ENCODE measurements around the gene NLN.
"Not testable (repeated sequence)": the region's sequence is repeated elsewhere in the genome, so short reads cannot be mapped to it uniquely, and the experiment has no call there.

The NLN gene

DNA sequence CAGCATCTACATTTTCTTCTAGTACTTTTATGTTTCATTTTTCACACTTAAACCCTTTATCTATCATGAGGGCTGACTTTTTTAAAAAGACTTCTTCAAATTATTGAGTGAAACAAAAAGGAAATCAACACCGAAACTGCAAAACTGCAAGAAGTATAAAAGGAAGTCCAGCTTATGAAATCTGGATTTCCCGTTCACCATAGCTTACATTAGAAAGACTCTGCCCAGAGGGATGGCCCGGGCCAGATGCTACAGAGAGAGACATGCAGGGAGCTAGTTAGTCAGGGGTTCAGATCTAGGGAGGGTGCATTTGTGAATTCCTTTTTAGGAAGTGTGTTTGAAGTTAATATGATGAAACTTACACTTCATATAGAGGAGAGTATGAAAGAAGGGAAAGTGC, 10.0 kb downstream of the NLN start:
- not testable (repeated sequence) for H3K9me3 ChIP-seq (ENCODE audit: insufficient read depth, low read depth, low read length); H2BK120ac ChIP-seq (ENCODE audit: insufficient read depth, low read length, poor library complexity)
- WGBS (ENCODE audit: extremely low coverage, insufficient coverage, insufficient read length): no CpG with 5 or more reads among the region's 3 CpGs

DNA sequence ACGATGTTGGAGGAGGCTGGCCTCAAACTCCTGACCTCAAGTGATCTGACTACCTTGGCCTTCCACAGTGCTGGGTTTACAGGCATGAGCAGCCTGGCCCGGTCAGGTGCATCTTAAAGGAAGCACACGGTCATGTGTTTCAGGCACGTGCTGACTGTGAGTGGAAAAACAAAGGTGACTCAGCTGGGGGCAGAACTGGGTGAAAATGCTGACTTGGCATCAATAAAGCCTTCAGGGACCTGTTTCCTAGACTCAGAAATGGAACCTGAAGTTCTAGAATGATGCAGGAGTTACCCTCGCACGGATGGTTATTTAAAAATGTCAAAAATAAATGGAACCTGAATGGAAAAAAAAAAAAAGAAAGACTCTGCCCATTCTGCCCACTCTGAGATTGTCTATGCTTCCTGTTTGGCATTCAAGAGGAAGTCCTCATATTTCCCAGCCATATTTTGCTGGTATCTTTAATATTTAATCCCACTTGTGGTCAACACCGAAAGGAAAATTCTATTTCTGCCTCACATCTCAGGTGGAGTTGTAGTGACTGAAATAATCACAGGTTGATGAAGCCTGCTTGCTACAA, 12.3 kb downstream of the NLN start:
- not testable (repeated sequence) for H3K79me2 ChIP-seq (ENCODE audit: control insufficient read depth, insufficient read depth, low read length, poor library complexity); H3K27ac ChIP-seq (ENCODE audit: low read depth, low read length); H2BK12ac ChIP-seq (ENCODE audit: low read length); H2AK5ac ChIP-seq (ENCODE audit: low read length); H4K12ac ChIP-seq (ENCODE audit: low read depth, low read length); H3K9ac ChIP-seq (ENCODE audit: low read length); H3K23ac ChIP-seq (ENCODE audit: low read length); H3K4me3 ChIP-seq (ENCODE audit: low read depth, low read length); H3K79me1 ChIP-seq (ENCODE audit: low read length); H4K8ac ChIP-seq (ENCODE audit: low read depth, low read length); H3K27me3 ChIP-seq (ENCODE audit: insufficient read depth, low read length); H3K14ac ChIP-seq (ENCODE audit: low read length); H3K4me1 ChIP-seq (ENCODE audit: control insufficient read depth in 1 of 2, insufficient read depth in 2 of 2, low read length in 2 of 2); H3K4me2 ChIP-seq (ENCODE audit: low read length); H4K91ac ChIP-seq (ENCODE audit: low read depth, low read length); H3K9me3 ChIP-seq (ENCODE audit: insufficient read depth, low read depth, low read length); H3K36me3 ChIP-seq (ENCODE audit: control insufficient read depth in 1 of 2, insufficient read depth in 2 of 2, low read length in 2 of 2); H2BK120ac ChIP-seq (ENCODE audit: insufficient read depth, low read length, poor library complexity); H2AFZ ChIP-seq (ENCODE audit: insufficient read depth, low read length, poor library complexity); H3K4ac ChIP-seq (ENCODE audit: low read depth, low read length); H2BK5ac ChIP-seq (ENCODE audit: low read depth, low read length, poor library complexity); DNase-seq; H3K18ac ChIP-seq (ENCODE audit: low read length)
- WGBS (ENCODE audit: extremely low coverage, insufficient coverage, insufficient read length): no CpG with 5 or more reads among the region's 7 CpGs

More for the DNA sequence above, 10.0 kb downstream of the NLN start:
- H3K14ac ChIP-seq (ENCODE audit: low read length); H3K4me3 ChIP-seq (ENCODE audit: low read depth, low read length); H3K79me2 ChIP-seq (ENCODE audit: control insufficient read depth, insufficient read depth, low read length, poor library complexity); H3K18ac ChIP-seq (ENCODE audit: low read length); H4K8ac ChIP-seq (ENCODE audit: low read depth, low read length); H3K79me1 ChIP-seq (ENCODE audit: low read length); H3K9ac ChIP-seq (ENCODE audit: low read length); H3K23ac ChIP-seq (ENCODE audit: low read length); H2BK5ac ChIP-seq (ENCODE audit: low read depth, low read length, poor library complexity); H4K91ac ChIP-seq (ENCODE audit: low read depth, low read length); H2AFZ ChIP-seq (ENCODE audit: insufficient read depth, low read length, poor library complexity); H3K4me2 ChIP-seq (ENCODE audit: low read length); H3K27me3 ChIP-seq (ENCODE audit: insufficient read depth, low read length); H2AK5ac ChIP-seq (ENCODE audit: low read length); H3K4me1 ChIP-seq (ENCODE audit: control insufficient read depth in 1 of 2, insufficient read depth in 2 of 2, low read length in 2 of 2); H3K27ac ChIP-seq (ENCODE audit: low read depth, low read length); H3K4ac ChIP-seq (ENCODE audit: low read depth, low read length); H4K12ac ChIP-seq (ENCODE audit: low read depth, low read length); H3K36me3 ChIP-seq (ENCODE audit: control insufficient read depth in 1 of 2, insufficient read depth in 2 of 2, low read length in 2 of 2); H2BK12ac ChIP-seq (ENCODE audit: low read length); DNase-seq: not testable (repeated sequence)

DNA sequence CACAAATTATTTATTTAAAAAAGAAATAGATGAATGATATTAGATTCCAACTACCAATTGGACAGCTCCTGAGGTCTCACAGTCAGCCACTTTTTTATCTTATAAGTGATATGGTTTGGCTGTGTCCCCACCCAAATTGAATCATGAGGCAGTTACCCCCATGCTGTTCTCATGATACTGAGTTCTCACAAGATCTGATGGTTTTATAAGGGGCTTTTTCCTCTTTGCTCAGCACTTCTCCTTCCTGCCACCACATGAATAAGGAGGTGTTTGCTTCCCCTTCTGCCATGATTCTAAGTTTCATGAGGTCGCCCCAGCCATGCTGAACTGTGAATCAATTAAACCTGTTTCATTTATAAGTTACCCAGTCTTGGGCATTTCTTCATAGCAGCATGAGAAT, 12.9 kb downstream of the NLN start:
- no peak overlapping the region for H4K12ac ChIP-seq (ENCODE audit: low read depth, low read length)
- no peaks in the 10 kb centered on the region for H3K4me1 ChIP-seq (ENCODE audit: control insufficient read depth in 1 of 2, insufficient read depth in 2 of 2, low read length in 2 of 2)
- no peak overlapping the region for H3K4ac ChIP-seq (ENCODE audit: low read depth, low read length)
- no peak overlapping the region for H3K18ac ChIP-seq (ENCODE audit: low read length)
- no peak overlapping the region for H3K14ac ChIP-seq (ENCODE audit: low read length)
- no peak overlapping the region for H3K27ac ChIP-seq (ENCODE audit: low read depth, low read length)
- H2BK5ac ChIP-seq (ENCODE audit: low read depth, low read length, poor library complexity): no peak overlapping the region
- H3K27me3 ChIP-seq (ENCODE audit: insufficient read depth, low read length): no peaks in the 10 kb centered on the region
- no peak for DNase-seq
- no peak overlapping the region for H2BK12ac ChIP-seq (ENCODE audit: low read length)
- H4K91ac ChIP-seq (ENCODE audit: low read depth, low read length): no peak overlapping the region
- no peaks in the 10 kb centered on the region for H3K79me2 ChIP-seq (ENCODE audit: control insufficient read depth, insufficient read depth, low read length, poor library complexity)
- H3K9ac ChIP-seq (ENCODE audit: low read length): no peak overlapping the region
- H3K23ac ChIP-seq (ENCODE audit: low read length): no peak overlapping the region
- H4K8ac ChIP-seq (ENCODE audit: low read depth, low read length): no peak overlapping the region
- H3K4me2 ChIP-seq (ENCODE audit: low read length): no peak overlapping the region
- no peaks in the 10 kb centered on the region for H3K9me3 ChIP-seq (ENCODE audit: insufficient read depth, low read depth, low read length)
- no peaks in the 10 kb centered on the region for H3K79me1 ChIP-seq (ENCODE audit: low read length)
- no CpG with 5 or more reads among the region's 1 CpG for WGBS (ENCODE audit: extremely low coverage, insufficient coverage, insufficient read length)
- no peak overlapping the region for H2AK5ac ChIP-seq (ENCODE audit: low read length)
- H2BK120ac ChIP-seq (ENCODE audit: insufficient read depth, low read length, poor library complexity): no peak overlapping the region
- H3K4me3 ChIP-seq (ENCODE audit: low read depth, low read length): no peak overlapping the region
- H3K36me3 ChIP-seq (ENCODE audit: control insufficient read depth in 1 of 2, insufficient read depth in 2 of 2, low read length in 2 of 2): peaks cover 0 to 2% of the 10 kb centered on the region in 2 experiments
- no peak overlapping the region for H2AFZ ChIP-seq (ENCODE audit: insufficient read depth, low read length, poor library complexity)

DNA sequence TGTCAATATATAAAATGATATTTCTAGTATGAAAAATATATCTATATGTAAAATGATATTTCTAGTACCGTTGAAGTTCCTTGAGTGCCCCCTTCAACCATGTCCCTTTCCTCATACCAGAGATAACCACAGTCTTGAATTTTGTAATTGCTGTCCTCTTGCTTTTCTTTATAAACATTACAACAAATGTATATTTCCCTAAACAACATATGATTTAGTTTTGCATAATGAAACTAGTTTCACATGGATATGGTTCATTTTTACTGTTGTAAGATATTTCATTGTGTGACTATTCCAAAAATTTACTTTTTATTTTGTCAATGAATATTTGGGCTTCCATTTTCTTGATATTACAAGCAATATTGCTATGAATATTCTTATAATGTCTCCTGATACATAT, 14.0 kb downstream of the NLN start:
- H3K9ac ChIP-seq (ENCODE audit: low read length): no peak overlapping the region

More for the DNA sequence above, 14.0 kb downstream of the NLN start:
- Histone ChIP-seq H3K36me3 (ENCODE audit: control insufficient read depth in 1 of 2, insufficient read depth in 2 of 2, low read length in 2 of 2) (peaks cover 0 to 2% of the 10 kb centered on the region in 2 experiments), H2AFZ (ENCODE audit: insufficient read depth, low read length, poor library complexity) (no peak overlapping the region), H2AK5ac (ENCODE audit: low read length) (no peak overlapping the region), H2BK5ac (ENCODE audit: low read depth, low read length, poor library complexity) (no peak overlapping the region), H3K4ac (ENCODE audit: low read depth, low read length) (no peak overlapping the region), H3K14ac (ENCODE audit: low read length) (no peak overlapping the region), H4K8ac (ENCODE audit: low read depth, low read length) (no peak overlapping the region), H3K79me1 (ENCODE audit: low read length) (no peaks in the 10 kb centered on the region), H3K18ac (ENCODE audit: low read length) (no peak overlapping the region), H3K4me3 (ENCODE audit: low read depth, low read length) (no peak overlapping the region), H2BK12ac (ENCODE audit: low read length) (no peak overlapping the region), H4K91ac (ENCODE audit: low read depth, low read length) (no peak overlapping the region), H3K9me3 (ENCODE audit: insufficient read depth, low read depth, low read length) (no peaks in the 10 kb centered on the region), H2BK120ac (ENCODE audit: insufficient read depth, low read length, poor library complexity) (no peak overlapping the region), H3K79me2 (ENCODE audit: control insufficient read depth, insufficient read depth, low read length, poor library complexity) (no peaks in the 10 kb centered on the region), H3K27ac (ENCODE audit: low read depth, low read length) (no peak overlapping the region), H4K12ac (ENCODE audit: low read depth, low read length) (no peak overlapping the region), H3K27me3 (ENCODE audit: insufficient read depth, low read length) (no peaks in the 10 kb centered on the region), H3K4me1 (ENCODE audit: control insufficient read depth in 1 of 2, insufficient read depth in 2 of 2, low read length in 2 of 2) (no peaks in the 10 kb centered on the region), H3K4me2 (ENCODE audit: low read length) (no peak overlapping the region), H3K23ac (ENCODE audit: low read length) (no peak overlapping the region)
- no peak for DNase-seq
- WGBS (ENCODE audit: extremely low coverage, insufficient coverage, insufficient read length): no CpG with 5 or more reads among the region's 1 CpG
